GM18873 (cell line): Measurements from ENCODE around the gene RASAL2.
"Not testable (repeated sequence)": the region's sequence is repeated elsewhere in the genome, so short reads cannot be mapped to it uniquely, and the experiment has no call there.

ENCODE experiments used
- ATAC-seq: cut with Tn5 transposase; IDR thresholded peaks from one replicate; pipeline ENCODE4 v1.9.1; 2021; ENCODE audit warnings: mild to moderate bottlenecking, moderate library complexity, moderate number of reproducible peaks; ENCODE audit not compliant: unreplicated experiment, low FRiP score

The RASAL2 gene

DNA sequence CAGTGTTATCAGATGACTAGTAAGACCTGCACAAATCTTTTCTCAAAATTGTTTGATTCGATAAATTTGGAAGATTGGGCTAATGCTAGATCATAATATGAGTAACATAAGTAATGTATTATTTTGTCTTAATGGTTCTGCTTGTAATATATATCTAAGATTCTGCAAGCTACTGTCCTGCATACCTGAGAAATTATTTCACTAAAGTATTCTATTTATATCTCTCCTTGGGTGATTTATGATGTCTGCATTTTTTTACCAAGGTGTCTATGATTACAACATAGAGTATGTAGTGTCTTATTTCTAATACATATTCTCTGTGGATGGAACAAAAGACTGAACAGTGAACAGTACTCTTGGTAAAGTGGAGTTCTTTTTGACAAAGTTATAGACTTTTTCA is 236.2 kb downstream of the RASAL2 start:
- no peak for ATAC-seq

DNA sequence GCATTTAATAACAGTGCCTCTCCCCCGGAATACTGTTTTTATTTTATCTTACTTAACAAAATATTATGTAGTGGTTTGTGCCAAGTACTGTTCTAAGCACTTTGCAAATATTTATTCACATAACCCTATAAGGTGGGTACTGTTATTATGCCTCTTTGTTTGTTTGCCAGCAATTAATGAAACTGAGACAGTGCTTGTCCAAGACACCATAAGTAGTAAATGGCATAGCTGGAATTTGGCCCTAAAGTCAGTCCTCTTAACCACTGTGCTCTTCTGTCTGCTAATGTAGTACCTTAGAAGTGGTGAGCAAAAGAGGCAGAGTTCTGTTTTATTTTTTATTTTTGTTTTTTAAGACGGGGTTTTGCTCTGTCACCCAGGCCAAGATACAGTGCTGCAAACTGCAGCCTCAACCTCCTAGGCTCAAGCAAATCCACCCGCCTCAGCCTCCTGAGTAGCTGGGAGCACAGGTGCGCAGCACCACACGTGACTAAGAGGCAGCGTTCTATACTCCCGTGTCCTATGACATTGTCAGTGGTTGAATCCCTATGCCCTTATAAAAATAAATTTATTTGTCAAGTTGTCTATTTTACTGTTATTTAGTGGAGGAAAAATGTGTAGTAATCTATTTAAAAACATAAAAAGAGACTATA is 237.1 kb downstream of the RASAL2 start:
- no peak for ATAC-seq

DNA sequence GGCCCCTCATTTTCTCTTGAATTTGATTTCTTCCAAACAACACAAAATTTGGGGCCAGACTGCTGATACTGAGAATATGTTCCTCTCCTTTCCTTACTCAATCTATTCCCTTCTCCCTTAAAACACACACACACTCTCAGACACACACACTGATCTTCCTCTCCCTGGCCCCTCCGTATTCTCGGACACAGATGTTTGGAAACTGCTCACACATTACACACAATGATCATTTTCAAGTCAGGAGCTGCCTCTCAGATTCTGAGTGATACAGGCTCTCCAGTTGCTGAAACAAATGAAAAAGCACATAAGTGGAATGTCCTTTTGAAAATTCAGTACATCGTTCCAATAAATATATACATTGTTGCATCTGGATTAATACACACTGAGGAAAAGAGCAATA is 241.5 kb downstream of the RASAL2 start:
- no peak for ATAC-seq

DNA sequence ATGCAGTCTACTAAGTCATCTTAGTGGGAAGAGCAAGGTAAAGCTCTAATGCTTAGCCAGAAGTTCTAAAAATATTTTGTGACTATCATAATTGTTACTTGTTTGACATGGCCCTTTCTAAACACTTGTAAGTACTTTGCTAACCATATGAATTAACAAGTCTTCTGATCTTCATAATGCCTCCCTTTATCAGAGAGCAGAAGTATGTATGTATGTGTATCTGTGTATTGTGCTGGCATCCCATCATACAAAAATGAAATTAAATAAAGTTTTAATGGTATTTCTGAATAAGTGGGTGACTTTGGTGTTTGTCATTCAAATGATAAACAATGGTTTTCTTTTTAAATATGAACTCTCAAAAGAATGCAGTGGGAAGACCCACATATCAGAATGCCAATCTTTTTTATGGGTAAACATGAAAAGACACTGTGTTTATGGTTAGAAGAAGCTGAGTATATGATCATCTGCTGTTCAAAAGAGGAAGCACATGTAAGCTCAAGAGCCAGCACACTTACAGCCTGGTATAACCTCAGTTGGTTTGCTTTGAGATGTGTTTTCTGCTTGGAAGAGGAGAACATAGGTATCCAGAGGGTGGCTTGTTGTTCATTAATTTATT is 243.3 kb downstream of the RASAL2 start:
- ATAC-seq: no peak

DNA sequence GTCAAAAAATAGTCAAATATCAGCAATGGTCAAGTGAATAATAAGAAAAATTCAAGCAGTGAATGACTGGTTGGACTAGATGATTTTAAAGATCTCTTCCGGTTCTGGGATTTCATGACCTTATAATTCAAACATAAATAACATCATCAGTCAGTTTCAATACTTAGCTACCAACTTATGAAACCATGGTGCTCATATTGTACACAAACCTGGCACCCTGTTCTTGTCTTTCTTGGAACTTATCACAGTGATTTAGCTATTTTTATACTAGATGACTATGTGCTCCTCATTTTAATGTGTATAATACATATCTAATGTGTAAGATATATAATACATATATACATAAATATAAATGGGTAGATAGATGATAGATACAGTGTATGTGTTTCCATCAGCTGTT is 245.9 kb downstream of the RASAL2 start:
- ATAC-seq: no peak

DNA sequence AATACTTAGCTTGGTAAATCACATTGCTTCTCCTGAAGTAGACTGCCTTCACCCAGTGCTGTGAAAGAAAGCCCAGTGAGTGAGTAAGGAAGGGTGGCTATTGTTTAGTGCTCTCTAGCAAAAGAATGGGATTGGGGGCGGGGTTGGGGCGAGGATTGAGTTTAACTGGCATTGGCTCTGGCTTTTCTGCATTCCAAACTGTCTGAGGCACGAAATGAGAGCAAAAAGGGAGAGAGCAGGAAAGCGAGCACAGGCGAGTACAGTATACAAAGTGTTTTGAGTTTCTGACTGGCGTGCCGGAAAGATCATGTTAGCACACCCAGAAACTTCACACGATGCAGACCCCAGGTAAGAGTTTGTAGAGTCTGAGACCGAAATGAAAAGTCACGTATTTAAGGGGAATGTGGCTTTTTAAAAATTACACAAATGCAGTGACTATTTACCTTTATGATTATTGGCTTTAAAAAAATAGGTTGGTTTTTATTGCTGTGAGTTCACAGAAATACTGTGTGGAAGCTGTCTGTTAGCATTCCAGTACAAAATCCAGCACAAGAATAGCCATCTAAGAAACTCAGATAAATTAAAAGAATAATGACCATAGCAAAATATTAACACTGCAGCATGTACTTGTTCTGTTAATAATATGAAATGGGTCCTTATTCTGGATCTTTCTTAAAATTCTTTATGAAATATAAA is 247.5 kb downstream of the RASAL2 start:
- ATAC-seq: no peak

DNA sequence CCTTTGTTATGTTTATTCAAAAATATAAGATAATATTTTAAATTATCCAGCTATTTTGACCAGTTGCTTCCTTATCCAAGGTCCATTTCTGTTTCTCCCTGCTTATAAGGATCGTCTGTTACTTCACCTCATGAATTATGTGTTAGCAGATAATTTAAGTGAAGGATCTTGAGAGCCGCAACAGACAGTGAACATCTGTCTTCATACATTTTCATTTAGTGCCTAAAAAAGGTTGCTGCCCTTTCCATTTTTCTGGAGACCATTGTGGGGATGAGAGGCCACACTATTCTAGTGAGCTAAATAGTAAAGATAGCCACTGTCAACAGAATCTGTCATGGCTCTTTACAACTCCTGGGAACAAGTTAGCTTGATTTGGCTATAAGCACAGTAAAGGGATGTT is 248.8 kb downstream of the RASAL2 start:
- no peak for ATAC-seq

DNA sequence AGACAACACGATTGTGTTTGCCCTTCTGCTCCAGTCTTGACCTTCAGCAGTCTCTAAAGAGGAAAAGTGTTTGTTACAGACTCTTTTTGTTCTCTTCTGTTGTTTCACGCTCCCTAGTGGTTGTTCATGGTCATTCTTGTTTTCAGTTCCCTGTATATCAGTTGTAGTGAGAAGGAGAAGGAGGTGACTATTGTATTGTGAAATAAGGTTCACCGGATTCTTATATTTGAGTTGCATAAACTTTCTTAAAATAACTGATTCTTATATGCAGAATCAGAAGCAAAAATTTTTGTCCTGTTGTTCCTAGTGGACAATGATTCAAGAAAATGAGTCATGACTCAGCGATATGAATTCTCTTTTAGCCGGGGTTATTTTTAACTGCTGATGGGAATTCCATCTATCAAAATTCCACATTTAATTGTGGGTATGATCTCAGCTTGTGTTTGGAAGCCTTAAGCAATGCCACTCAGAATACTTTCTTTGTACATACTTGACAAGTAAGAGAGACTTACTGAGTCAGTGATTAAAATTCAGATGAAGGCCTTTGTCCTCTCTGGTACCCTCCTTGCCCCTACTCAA is 250.7 kb downstream of the RASAL2 start:
- no peak for ATAC-seq

DNA sequence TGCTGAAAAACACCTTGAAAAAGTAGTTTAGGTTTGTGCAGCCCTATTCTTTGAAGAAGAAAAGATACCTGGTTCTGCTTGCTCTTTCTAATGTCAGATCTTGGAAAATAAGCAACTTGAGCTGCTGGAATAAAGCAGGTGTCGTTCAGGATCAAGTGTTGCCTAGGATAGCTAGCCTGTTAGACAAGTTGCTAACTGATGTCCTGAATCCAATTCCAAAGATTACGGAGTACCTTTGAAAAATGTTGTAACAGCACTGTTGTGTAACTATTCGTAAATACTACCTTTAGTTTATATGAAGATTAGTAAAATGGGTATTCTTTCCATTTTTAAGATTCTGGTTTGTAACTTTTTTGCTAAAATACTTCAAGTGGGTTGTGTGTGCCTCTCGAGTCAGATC is 251.3 kb downstream of the RASAL2 start:
- no peak for ATAC-seq

DNA sequence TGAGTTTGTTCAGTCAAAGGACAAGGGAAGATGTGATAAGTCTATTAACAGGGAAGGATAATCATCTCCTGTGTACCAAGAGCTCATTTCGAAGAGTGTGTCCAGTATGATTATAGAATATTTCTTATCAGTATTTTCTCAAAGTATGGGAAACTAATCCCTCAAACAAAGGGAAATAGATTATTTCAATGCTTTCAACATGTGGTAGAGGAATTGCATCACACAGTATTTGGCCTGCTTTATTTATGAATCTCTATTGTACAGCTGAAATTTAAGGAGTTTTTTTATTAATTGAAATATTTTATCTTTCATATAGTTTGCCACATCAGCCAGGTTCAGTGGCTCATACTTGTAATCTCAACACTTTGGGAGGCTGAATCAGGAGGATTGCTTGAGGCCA is 251.9 kb downstream of the RASAL2 start:
- no peak for ATAC-seq

DNA sequence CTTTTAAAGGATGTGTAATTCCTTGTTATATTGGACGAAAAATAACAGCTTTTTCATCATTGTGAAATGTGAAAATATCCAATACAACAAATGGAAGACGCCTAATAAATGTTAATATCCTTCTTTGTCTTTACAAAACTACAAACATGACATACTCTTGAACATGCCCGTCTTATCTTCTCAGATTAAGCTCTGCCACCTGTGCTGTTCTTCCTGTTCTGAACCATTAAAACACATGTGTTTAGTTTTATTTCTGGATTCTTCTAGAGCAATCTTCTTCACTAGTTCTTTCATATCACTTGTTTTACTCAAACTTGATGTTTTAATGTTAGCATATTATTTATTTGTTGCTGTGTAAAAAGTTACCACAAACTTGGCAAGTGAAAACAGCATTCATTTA is 255.9 kb downstream of the RASAL2 start:
- no peak for ATAC-seq

DNA sequence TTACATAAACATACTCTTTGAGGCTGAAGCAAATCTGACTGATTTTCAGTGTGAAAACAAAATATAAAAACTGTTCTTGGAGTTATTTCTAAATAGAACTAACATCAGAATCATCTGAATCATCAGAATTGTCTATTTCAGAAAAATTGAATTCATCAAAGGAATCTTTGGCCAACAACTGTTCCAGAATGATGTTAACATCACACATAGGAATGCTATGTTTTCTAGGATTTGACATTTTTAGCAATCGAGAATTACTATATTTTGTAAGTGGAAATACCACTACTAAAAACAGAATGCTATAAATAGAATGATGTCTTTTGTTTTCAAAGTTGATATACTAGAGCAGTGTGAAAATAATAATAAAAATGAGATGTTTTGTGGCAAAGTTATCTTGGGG is 258.0 kb downstream of the RASAL2 start:
- not testable (repeated sequence) for ATAC-seq

DNA sequence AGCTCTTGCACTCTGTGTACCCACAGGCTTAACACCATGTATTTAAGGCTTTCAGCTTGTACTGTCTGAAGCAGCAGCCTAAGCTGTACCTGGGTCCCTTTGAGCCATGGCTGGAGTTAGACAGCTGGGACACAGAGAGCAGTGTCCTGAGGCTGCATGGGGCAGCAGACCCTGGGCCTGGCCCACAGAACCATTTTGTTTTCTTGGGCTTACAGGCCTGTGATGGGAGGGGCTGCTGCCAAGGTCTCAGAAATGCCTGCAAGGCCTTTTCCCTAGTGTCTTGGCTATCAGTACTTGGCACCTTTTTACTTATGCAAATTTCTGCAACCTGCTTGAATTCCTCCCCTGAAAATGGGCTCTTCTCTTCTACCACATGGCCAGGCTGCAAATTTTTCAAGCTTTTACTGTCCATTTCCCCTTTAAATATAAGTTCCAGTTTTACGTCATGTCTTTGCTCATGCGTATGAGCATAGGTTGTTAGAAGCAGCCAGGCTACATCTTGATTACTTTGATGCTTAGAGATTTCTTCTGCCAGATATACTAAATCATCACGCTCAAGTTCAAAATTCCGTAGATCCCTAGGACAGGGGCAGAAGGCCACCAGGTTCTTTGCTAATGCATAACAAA is 259.0 kb downstream of the RASAL2 start:
- ATAC-seq: no peak

DNA sequence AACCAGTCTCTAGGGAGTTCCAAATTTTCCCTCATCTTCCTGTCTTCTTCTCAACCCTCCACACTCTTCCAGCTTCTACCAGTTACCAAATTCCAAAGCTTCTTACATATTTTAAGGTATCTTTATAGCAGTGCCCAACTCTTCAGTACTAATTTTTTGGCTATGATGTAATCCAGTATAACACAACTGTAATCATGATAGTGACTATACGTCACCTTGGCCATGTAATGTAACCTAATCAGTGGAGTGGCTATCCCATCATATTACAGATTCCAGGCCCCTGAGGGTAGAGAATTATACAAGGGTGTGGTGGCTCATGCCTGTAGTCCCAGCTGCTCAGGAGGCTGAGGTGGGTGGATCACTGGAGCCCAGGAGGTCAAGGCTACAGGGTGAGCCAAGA is 259.6 kb downstream of the RASAL2 start:
- ATAC-seq: no peak

DNA sequence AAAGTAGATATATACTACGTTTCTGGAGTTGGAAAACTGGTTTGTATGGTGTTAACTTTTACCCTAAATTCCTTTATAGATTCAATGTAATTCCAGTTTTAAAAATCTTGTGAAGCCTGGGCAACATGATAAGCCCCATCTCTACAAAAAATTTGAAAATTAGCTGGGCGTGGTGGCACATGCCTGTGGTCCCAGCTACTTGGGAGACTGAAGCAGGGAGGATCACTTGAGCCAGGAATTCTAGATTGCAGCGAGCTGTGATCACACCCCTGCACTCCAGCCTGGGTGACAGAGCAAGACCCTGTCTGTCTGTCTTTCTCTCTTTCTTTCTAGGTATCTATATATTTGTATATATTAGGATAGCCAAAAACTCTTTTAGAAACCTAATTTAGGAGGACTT is 260.9 kb downstream of the RASAL2 start:
- ATAC-seq: no peak

DNA sequence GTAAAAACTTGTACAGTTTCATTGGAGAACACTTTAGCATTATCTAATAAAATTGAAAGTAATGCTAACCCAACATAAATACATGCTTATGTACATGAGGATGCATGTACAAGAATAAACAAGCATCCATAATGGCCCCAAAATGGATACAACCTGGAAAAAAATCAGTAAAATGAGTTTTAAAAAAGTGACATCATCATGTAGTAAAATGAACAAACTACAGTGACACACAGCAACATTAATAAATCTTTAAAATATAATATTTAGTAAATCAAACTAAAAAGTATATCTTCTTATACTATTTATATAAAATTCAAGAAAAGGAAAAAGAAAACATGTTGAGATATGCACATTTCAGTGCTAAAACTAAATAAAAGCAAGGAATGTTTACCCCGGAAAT is 262.4 kb downstream of the RASAL2 start:
- ATAC-seq: no peak

DNA sequence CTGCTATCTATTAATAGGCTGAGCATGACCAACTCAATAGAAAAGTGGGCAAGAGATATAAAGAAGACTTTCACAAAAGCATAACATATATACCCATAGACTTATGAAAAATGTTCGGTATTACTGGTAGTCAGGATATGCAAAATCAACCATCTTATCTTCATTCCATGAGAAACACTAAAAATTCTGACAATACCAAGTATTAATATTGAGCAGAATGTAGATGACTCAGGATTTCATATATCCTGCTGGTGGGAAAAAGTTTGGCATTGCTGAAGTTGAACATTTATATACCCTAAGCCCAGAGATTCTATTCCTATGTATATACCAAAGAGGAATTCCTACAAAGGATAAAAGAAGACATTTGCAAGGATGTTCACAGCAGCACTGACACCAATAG is 264.6 kb downstream of the RASAL2 start:
- ATAC-seq: no peak

DNA sequence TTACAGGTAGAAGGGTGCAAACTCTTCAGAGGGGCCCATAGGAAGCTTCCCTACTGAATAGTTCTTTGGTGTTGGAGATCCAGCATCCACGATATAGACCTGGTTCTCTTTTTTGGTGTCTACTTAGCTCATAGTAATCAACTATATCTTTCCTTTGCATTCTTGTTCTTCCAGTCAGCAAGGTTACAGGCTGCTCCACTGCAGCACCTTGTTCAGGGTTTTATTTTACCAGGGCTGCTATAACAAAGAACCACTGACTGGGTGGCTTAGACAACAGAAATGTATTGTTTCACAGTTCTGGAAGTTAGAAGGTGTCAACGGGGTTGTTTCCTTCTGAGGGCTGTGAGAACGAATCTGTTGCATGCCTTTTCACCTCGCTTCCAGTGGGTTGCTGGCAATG is 266.5 kb downstream of the RASAL2 start:
- no peak for ATAC-seq

DNA sequence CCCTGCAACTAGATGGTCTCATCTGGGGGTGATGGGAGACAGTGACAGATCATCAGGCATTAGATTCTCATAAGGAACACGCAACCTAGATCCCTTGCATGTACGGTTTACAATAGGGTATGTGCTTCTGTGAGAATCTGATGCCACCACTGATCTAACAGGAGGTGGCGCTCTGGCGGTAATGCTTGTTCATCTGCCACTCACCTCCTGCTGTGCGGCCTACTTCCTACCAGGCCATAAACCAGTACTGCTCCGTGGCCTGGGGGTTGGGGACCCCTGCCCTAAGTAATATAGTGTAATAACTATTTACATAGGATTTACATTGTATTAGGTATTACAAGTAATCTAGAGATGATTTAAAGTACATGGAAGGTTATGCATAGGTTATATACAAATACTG is 267.9 kb downstream of the RASAL2 start:
- no peak for ATAC-seq

DNA sequence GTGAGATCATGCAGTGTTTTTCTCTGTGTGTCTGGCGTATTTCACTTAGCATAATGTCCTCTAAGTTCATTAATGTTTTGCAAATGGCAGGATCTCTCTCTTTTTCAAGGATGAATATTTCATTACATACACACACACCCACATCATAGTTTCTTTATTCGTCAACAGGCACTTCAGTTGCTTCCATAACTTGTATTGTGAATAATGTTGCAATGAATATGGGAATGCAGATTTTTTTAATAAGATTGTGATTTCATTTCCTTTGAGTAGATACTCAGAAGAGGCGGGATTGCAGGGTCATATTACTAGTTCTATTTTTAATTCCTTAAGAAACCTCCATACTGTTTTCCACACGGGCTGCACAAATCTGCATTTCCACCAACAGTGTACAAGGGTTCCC is 268.8 kb downstream of the RASAL2 start:
- ATAC-seq: no peak

DNA sequence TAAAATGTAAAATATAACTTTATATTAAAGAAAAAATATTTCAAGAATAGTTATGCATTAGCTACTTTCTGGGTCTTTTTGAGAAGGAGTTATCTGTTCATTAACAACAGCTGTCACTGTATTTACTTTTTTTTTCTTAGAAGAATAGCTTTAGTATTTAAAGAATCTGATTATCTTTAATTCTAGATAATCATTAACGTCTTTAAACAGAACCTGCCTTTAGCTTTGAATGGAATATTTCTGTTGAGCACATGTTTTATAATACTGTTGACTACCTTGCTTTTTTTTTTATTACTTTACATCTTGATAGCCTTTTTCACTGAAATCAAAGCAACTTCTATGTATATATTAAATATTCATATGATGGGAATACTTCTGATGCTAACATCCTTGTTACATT is 270.9 kb downstream of the RASAL2 start:
- ATAC-seq: no peak
